HG03196 (cell line): Measurements from ENCODE around the gene ADRA1B.

Source experiments
- ATAC-seq: cut with Tn5 transposase; IDR thresholded peaks from one replicate; pipeline ENCODE4 v1.9.1; 2021; ENCODE audit not compliant: unreplicated experiment

ADRA1B gene

GRCh38 chr5:159901308-159901707, 15.0 kb upstream of the ADRA1B start:
- ATAC-seq, result no peak

GRCh38 chr5:159901772-159902171, 14.5 kb upstream of the ADRA1B start:
- no peak for ATAC-seq

- ATAC-seq, result no peak
These were observed 13.7 kb upstream of the ADRA1B start for GRCh38 chr5:159902444-159903121.

- no peak for ATAC-seq
These were observed 13.2 kb upstream of the ADRA1B start for GRCh38 chr5:159903131-159903530.

GRCh38 chr5:159904874-159905273, 11.4 kb upstream of the ADRA1B start:
- no peak for ATAC-seq

GRCh38 chr5:159905496-159905895, 10.8 kb upstream of the ADRA1B start:
- no peak for ATAC-seq

- ATAC-seq, result no peak
These were observed 9.8 kb upstream of the ADRA1B start for GRCh38 chr5:159906463-159906862.

GRCh38 chr5:159906943-159907342, 9.3 kb upstream of the ADRA1B start:
- ATAC-seq, result no peak

- ATAC-seq, result no peak
These were observed 8.3 kb upstream of the ADRA1B start for GRCh38 chr5:159907689-159908590.

GRCh38 chr5:159908591-159908940, 7.7 kb upstream of the ADRA1B start:
- no peak for ATAC-seq

GRCh38 chr5:159909126-159909525, 7.2 kb upstream of the ADRA1B start:
- no peak for ATAC-seq

GRCh38 chr5:159910207-159910842, 6.0 kb upstream of the ADRA1B start:
- no peak for ATAC-seq

GRCh38 chr5:159910843-159911229, 5.4 kb upstream of the ADRA1B start:
- no peak for ATAC-seq

- no peak for ATAC-seq
These were observed 4.9 kb upstream of the ADRA1B start for GRCh38 chr5:159911349-159911748.

GRCh38 chr5:159912033-159912800, 4.1 kb upstream of the ADRA1B start:
- no peak for ATAC-seq

GRCh38 chr5:159913048-159913447, 3.2 kb upstream of the ADRA1B start:
- ATAC-seq, result no peak

- no peak for ATAC-seq
These were observed 2.8 kb upstream of the ADRA1B start for GRCh38 chr5:159913501-159913900.

- ATAC-seq, result no peak
These were observed 819 bp downstream of the ADRA1B start for GRCh38 chr5:159916841-159917761.

- ATAC-seq, result no peak
These were observed 1.7 kb downstream of the ADRA1B start for GRCh38 chr5:159917994-159918393.

GRCh38 chr5:159921721-159922120, 5.4 kb downstream of the ADRA1B start:
- ATAC-seq, result no peak
